ENCODE measurements around the gene DMD.

Gene DMD

DNA sequence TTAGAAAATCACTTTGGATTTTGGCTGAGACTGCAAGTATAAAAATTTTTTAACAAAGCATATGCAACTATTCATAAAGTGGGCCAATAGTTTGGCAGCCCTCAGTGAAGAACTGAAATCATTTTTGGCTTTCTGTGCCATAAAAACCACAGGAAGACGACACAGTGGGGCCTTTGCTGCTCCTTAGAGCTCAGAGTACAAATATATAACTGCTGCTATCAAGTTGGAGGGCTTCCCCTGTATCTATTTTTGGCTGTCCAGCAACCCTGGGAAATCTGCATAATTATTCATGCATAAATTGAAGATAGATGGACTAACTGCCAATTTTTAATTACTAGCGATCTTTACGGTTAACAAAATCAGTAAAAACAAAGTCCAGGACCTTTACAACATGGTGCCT lies 2088.0 kb downstream of the DMD start:
- no peaks in the 10 kb centered on the region for H3K79me2 ChIP-seq (ENCODE audit: control insufficient read depth, insufficient read depth, low read length, unreplicated experiment)
- no peak overlapping the region for H3K27ac ChIP-seq (ENCODE audit: low read depth, low read length)
- H3K4me1 ChIP-seq (ENCODE audit: control insufficient read depth, insufficient read depth, low read length, unreplicated experiment), result no peaks in the 10 kb centered on the region
- H3K36me3 ChIP-seq (ENCODE audit: insufficient read depth, low read length), result no peaks in the 10 kb centered on the region
- H2AFZ ChIP-seq (ENCODE audit: low read length, unreplicated experiment), result no peak overlapping the region
- H3K27me3 ChIP-seq (ENCODE audit: insufficient read depth, low read length), result no peaks in the 10 kb centered on the region
- no peak overlapping the region for H3K4me3 ChIP-seq (ENCODE audit: low read depth, low read length)

DNA sequence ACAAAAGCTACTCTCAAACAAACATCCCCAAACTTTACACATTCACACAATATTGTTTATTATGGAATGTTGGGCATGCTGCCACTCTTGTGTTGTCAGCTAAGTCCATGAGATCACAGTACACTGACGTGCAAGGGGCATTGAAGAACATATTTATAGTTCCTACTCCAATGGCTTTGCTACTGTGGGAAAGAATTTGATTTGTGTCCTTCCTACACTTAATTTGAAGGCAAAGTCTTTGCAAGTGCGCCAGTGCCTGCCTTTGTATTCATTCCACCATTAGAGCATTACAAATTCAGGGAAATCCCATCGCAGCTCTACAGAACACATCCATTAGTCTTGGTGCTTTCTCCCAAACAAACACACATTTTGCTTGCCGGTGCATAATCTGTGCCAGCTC lies 2094.1 kb downstream of the DMD start:
- Histone ChIP-seq H3K4me3 (ENCODE audit: low read depth, low read length) (no peak overlapping the region), H3K36me3 (ENCODE audit: insufficient read depth, low read length) (no peaks in the 10 kb centered on the region), H2AFZ (ENCODE audit: low read length, unreplicated experiment) (no peak overlapping the region), H3K79me2 (ENCODE audit: control insufficient read depth, insufficient read depth, low read length, unreplicated experiment) (no peaks in the 10 kb centered on the region), H3K27me3 (ENCODE audit: insufficient read depth, low read length) (no peaks in the 10 kb centered on the region), H3K27ac (ENCODE audit: low read depth, low read length) (no peak overlapping the region), H3K4me1 (ENCODE audit: control insufficient read depth, insufficient read depth, low read length, unreplicated experiment) (no peaks in the 10 kb centered on the region)

DNA sequence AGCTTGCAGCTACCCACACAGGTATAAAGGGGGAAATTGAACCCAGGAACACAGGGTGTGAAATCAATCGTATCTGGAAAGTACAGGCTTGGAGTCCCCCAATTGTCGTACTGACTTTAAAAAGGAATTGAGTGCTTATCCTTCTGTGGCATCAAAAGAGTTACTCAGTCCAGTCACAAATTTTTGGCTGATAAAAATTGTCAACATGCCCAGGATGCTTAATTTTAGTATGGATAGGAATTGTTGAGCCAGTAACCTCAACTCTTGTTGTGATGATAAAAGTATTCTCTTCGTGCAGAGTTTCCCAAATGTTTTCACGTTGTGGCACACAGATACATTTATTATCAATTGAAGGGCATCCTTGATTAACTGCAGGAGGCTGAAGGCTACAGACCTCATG lies 2096.0 kb downstream of the DMD start:
- Histone ChIP-seq H3K27ac (ENCODE audit: low read depth, low read length) (no peak overlapping the region), H3K4me3 (ENCODE audit: low read depth, low read length) (no peak overlapping the region), H3K4me1 (ENCODE audit: control insufficient read depth, insufficient read depth, low read length, unreplicated experiment) (no peaks in the 10 kb centered on the region), H3K36me3 (ENCODE audit: insufficient read depth, low read length) (no peaks in the 10 kb centered on the region), H2AFZ (ENCODE audit: low read length, unreplicated experiment) (no peak overlapping the region), H3K27me3 (ENCODE audit: insufficient read depth, low read length) (no peaks in the 10 kb centered on the region), H3K79me2 (ENCODE audit: control insufficient read depth, insufficient read depth, low read length, unreplicated experiment) (no peaks in the 10 kb centered on the region)

DNA sequence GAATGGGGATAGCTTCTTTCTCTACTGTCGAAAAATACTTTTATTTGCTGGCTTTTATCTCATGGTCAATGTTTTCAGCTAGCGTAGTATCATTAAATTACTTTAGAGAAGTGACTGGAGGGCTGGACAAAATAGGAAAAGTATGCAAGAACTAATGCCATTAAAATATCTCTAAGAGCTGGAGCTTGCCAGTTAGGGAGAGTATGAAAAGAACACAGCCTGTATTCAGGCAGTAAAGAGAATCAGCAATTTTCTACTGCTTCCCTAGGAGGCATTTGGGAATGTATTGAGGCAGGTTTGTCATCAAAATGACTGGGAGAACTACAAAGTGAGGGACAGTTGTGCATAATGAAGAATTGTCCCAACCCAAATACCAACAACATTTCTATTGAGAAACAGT lies 2096.5 kb downstream of the DMD start:
- no peaks in the 10 kb centered on the region for H3K79me2 ChIP-seq (ENCODE audit: control insufficient read depth, insufficient read depth, low read length, unreplicated experiment)
- no peaks in the 10 kb centered on the region for H3K27me3 ChIP-seq (ENCODE audit: insufficient read depth, low read length)

DNA sequence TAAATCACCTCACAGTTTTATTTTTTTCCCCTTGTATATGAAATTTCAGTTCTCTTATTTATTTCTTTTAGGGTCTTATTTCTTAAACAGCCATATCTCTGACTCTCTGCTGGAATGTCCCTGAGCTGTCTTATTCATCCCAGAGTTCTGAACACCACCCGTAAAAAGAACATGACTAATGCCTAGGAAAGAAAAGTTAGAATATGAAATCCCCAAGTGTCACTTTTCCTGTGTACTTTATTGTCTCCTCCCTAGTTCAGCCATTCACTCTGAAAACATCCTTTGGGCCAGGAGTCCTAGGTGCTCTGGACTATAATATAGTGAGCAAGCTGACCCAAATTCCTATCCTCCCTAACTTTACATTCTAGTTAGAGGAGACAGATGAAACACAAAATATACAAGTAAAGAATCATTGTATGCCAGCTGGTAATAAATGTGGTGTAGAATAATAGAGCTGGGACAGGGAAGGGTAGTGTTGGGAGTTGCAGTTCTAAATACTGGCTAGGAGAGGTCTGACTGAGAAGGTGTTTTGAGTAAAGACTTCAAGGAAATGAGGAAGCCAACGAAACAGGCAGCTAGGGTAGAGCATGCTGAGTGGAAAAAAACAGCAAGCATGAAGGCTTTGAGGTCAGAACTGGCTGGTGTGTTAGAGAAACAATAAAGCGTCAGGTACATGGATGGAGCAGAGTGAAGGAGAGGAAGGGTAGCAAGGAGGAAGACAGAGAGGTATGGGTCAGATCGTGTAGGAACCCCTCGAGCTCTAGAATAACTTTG lies 2098.9 kb downstream of the DMD start:
- Histone ChIP-seq H3K27me3 (ENCODE audit: insufficient read depth, low read length) (no peaks in the 10 kb centered on the region), H3K4me1 (ENCODE audit: control insufficient read depth, insufficient read depth, low read length, unreplicated experiment) (no peaks in the 10 kb centered on the region), H3K4me3 (ENCODE audit: low read depth, low read length) (no peak overlapping the region), H3K27ac (ENCODE audit: low read depth, low read length) (no peak overlapping the region; the same call in 1 of the 2 replicates), H2AFZ (ENCODE audit: low read length, unreplicated experiment) (no peak overlapping the region), H3K79me2 (ENCODE audit: control insufficient read depth, insufficient read depth, low read length, unreplicated experiment) (no peaks in the 10 kb centered on the region), H3K36me3 (ENCODE audit: insufficient read depth, low read length) (no peaks in the 10 kb centered on the region)

More for the DNA sequence above, 2096.5 kb downstream of the DMD start:
- no peaks in the 10 kb centered on the region for H3K4me1 ChIP-seq (ENCODE audit: control insufficient read depth, insufficient read depth, low read length, unreplicated experiment)
- no peaks in the 10 kb centered on the region for H3K36me3 ChIP-seq (ENCODE audit: insufficient read depth, low read length)
- H2AFZ ChIP-seq (ENCODE audit: low read length, unreplicated experiment), result no peak overlapping the region
- no peak overlapping the region for H3K4me3 ChIP-seq (ENCODE audit: low read depth, low read length)
- no peak overlapping the region for H3K27ac ChIP-seq (ENCODE audit: low read depth, low read length)

DNA sequence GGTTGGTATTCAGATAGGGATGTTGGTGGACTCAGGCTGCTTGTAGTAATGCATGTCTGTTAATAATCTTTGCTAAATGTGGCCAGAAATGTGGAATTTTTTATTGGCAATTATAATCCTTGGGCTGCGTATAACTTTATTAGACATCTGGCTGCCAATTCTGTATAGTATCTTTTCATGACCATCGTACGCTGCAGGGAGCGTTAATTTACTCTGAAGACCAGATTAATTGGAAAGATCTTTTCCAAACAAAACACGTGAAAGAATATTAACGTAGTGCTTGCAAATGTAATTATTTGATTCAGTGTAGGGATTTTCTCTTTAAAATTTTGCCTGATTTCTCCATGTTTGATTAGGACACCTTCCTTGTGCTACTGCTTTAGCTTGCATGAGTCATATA lies 2100.7 kb downstream of the DMD start:
- Histone ChIP-seq H3K79me2 (ENCODE audit: control insufficient read depth, insufficient read depth, low read length, unreplicated experiment) (no peaks in the 10 kb centered on the region), H3K27me3 (ENCODE audit: insufficient read depth, low read length) (no peaks in the 10 kb centered on the region), H3K4me1 (ENCODE audit: control insufficient read depth, insufficient read depth, low read length, unreplicated experiment) (no peaks in the 10 kb centered on the region), H2AFZ (ENCODE audit: low read length, unreplicated experiment) (no peak overlapping the region), H3K36me3 (ENCODE audit: insufficient read depth, low read length) (no peaks in the 10 kb centered on the region), H3K4me3 (ENCODE audit: low read depth, low read length) (no peak overlapping the region), H3K27ac (ENCODE audit: low read depth, low read length) (no peak overlapping the region)

DNA sequence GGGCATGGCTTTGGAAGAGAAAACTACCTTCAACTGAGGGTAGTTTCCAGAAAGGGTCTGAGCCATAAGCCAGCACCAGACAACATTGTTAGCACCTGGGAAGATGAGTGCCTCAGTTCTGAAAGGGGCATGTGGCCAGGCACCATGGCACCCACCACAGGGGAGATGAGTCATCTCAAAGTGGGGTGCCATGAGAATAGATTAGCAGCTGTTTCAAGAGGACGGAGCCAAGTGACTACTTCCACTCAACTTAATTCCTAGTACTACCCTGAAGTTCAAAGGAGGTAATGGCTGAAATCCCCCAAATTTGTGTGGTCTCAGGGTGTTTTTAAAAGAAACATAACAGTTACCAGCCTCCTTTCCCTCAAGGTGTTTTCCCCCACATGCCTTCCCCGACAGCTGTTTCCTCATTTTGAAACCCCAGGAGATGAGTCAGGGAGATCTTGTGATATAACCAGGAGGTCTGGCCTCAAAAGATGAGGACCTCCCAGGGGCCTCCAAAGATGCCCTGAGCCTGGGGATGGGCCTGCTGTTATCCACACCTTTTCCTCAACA lies 2111.7 kb downstream of the DMD start:
- no peaks in the 10 kb centered on the region for H3K4me1 ChIP-seq (ENCODE audit: control insufficient read depth, insufficient read depth, low read length, unreplicated experiment)
- no peaks in the 10 kb centered on the region for H3K79me2 ChIP-seq (ENCODE audit: control insufficient read depth, insufficient read depth, low read length, unreplicated experiment)
- H3K27ac ChIP-seq (ENCODE audit: low read depth, low read length), result no peak overlapping the region
- H3K27me3 ChIP-seq (ENCODE audit: insufficient read depth, low read length), result no peaks in the 10 kb centered on the region
- H3K4me3 ChIP-seq (ENCODE audit: low read depth, low read length), result no peak overlapping the region
- no peaks in the 10 kb centered on the region for H3K36me3 ChIP-seq (ENCODE audit: insufficient read depth, low read length)
- no peak overlapping the region for H2AFZ ChIP-seq (ENCODE audit: low read length, unreplicated experiment)

DNA sequence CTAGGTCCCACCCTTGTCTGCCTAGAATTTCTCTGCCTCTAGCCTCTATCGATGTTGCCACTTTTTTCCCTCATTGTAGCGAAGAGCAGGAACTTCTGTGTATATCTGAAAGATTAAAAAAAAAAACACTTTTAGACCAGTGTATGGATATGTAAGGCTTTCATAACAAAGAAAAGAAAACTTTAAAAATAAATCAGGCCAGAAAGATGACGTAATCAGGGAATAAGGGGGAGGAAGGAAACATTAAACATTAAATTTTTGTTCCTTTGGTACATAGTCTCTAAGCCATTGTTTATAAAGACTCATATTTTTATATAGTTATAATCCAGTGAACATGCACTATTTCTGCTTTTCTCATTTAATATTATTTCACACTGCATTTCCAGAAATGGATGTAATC lies 2113.3 kb downstream of the DMD start:
- no peak overlapping the region for H3K27ac ChIP-seq (ENCODE audit: low read depth, low read length)
- no peaks in the 10 kb centered on the region for H3K36me3 ChIP-seq (ENCODE audit: insufficient read depth, low read length)
- H3K27me3 ChIP-seq (ENCODE audit: insufficient read depth, low read length), result no peaks in the 10 kb centered on the region
- no peaks in the 10 kb centered on the region for H3K4me1 ChIP-seq (ENCODE audit: control insufficient read depth, insufficient read depth, low read length, unreplicated experiment)
- no peak overlapping the region for H2AFZ ChIP-seq (ENCODE audit: low read length, unreplicated experiment)
- H3K79me2 ChIP-seq (ENCODE audit: control insufficient read depth, insufficient read depth, low read length, unreplicated experiment), result no peaks in the 10 kb centered on the region
- H3K4me3 ChIP-seq (ENCODE audit: low read depth, low read length), result no peak overlapping the region

DNA sequence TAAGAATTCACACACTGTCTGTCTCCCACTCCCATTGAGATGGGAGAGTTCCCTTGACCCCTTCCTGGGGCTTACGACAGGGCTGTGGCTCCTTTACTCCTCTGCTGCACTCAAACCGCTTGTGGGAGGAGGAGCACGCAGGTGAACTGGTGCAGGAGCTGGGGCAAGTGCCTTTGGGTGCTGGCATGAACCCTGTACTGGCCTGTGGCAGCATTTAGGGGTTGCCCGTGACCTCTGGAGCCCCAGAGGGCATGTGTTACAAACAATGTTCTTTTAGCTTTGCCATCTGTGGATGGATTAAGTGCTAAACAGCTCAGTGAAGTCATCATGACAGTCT lies 2117.7 kb downstream of the DMD start:
- Histone ChIP-seq H3K4me1 (ENCODE audit: control insufficient read depth, insufficient read depth, low read length, unreplicated experiment) (no peaks in the 10 kb centered on the region), H2AFZ (ENCODE audit: low read length, unreplicated experiment) (no peak overlapping the region), H3K36me3 (ENCODE audit: insufficient read depth, low read length) (no peaks in the 10 kb centered on the region), H3K27ac (ENCODE audit: low read depth, low read length) (no peak overlapping the region), H3K4me3 (ENCODE audit: low read depth, low read length) (no peak overlapping the region), H3K27me3 (ENCODE audit: insufficient read depth, low read length) (0 out of 2 replicates have a peak, but pooled peaks cover 6% of the 10 kb centered on the region), H3K79me2 (ENCODE audit: control insufficient read depth, insufficient read depth, low read length, unreplicated experiment) (no peaks in the 10 kb centered on the region)

DNA sequence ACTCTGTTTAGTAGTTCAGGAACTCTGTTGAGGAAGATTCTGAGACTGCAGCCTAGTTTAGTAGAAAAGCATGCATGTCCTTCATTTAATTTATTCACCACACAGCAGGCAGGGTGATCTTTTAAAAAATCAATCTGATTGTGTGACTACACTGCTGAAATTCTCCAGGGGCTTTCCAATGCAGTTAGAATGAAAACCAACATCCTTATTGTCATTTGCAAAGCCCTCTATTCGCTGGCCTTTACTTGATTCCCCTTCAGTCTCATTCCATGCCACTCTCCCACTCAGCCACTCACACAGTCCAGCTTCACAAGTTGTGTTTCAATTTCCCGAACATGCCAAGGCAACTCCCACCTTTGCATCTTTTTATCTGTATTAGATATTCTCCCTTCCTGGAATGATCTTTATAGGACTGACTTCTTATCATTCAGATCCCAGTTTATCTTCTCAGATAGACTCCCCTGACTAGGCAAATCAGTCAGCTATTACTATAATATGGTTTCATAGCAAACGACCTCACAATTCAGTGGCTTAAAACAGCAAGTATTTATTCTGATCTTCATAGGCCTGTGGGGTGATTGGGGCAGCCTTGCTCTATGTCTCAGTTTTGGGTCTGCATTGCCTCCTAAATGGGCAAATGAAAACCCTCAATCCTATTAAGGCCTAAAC lies 2118.2 kb downstream of the DMD start:
- no peak overlapping the region for H3K4me3 ChIP-seq (ENCODE audit: low read depth, low read length)
- H3K4me1 ChIP-seq (ENCODE audit: control insufficient read depth, insufficient read depth, low read length, unreplicated experiment), result no peaks in the 10 kb centered on the region
- no peaks in the 10 kb centered on the region for H3K79me2 ChIP-seq (ENCODE audit: control insufficient read depth, insufficient read depth, low read length, unreplicated experiment)
- no peaks in the 10 kb centered on the region for H3K36me3 ChIP-seq (ENCODE audit: insufficient read depth, low read length)
- no peak overlapping the region for H3K27ac ChIP-seq (ENCODE audit: low read depth, low read length)
- H2AFZ ChIP-seq (ENCODE audit: low read length, unreplicated experiment), result no peak overlapping the region
- 0 out of 2 replicates have a peak, but pooled peaks cover 6% of the 10 kb centered on the region for H3K27me3 ChIP-seq (ENCODE audit: insufficient read depth, low read length)

DNA sequence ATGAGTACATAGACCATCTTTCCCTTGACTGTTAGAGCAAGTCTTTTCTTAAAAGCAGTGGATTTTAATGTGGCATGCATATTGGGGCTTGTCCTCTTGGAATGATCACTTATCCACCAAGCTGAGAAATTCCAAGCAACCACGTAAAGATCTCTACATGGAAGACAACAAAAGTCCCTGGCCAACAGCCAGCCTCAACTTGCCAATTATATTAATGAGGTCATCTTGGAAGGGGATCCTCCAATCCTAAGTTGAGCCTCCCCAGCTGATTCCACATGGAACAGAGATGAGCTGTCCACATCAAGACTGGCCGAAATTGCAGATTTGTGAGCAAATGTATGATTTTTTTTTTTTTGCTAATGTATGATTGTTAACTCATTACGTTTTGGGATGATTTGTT lies 2118.9 kb downstream of the DMD start:
- no peak overlapping the region for H3K4me3 ChIP-seq (ENCODE audit: low read depth, low read length)
- H3K4me1 ChIP-seq (ENCODE audit: control insufficient read depth, insufficient read depth, low read length, unreplicated experiment), result no peaks in the 10 kb centered on the region
- no peaks in the 10 kb centered on the region for H3K79me2 ChIP-seq (ENCODE audit: control insufficient read depth, insufficient read depth, low read length, unreplicated experiment)
- no peak overlapping the region for H2AFZ ChIP-seq (ENCODE audit: low read length, unreplicated experiment)
- 0 out of 2 replicates have a peak, but pooled peaks cover 6% of the 10 kb centered on the region for H3K27me3 ChIP-seq (ENCODE audit: insufficient read depth, low read length)
- H3K27ac ChIP-seq (ENCODE audit: low read depth, low read length), result no peak overlapping the region
- no peaks in the 10 kb centered on the region for H3K36me3 ChIP-seq (ENCODE audit: insufficient read depth, low read length)
